ENCODE data around the gene ARHGEF7.

DNA sequence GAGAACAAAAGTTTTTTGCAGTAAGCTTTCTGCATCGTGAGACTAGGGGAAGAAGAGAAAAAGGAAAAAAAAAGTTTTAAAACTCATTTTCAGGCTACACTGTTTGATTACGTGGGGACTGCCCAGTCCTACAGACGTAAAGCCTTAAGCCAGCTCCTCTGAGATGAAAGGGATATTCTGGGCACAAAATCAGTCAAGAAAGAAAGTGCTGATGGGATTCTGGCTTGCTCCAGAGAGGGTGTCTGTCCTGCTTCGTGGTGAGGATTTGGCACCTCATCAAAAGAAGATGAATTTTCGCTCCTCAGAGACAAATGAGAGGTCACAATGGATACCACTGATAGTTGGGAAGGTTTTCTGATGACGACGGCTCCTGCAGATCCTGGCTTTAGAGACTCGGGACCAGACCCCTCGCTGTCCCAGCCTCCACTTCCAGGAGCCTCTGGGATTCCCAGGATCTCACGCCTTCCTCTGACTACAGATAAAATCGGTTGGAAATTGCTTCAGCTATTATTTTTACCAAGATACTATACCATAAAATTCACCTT is 215.0 kb downstream of the ARHGEF7 start:
- TF ChIP-seq, protein P1, sequence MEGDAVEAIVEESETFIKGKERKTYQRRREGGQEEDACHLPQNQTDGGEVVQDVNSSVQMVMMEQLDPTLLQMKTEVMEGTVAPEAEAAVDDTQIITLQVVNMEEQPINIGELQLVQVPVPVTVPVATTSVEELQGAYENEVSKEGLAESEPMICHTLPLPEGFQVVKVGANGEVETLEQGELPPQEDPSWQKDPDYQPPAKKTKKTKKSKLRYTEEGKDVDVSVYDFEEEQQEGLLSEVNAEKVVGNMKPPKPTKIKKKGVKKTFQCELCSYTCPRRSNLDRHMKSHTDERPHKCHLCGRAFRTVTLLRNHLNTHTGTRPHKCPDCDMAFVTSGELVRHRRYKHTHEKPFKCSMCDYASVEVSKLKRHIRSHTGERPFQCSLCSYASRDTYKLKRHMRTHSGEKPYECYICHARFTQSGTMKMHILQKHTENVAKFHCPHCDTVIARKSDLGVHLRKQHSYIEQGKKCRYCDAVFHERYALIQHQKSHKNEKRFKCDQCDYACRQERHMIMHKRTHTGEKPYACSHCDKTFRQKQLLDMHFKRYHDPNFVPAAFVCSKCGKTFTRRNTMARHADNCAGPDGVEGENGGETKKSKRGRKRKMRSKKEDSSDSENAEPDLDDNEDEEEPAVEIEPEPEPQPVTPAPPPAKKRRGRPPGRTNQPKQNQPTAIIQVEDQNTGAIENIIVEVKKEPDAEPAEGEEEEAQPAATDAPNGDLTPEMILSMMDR (conservative IDR thresholded peaks at IDR 0.05; ENCODE audit: low read length): no peak
- no peak for TF ChIP-seq EZH2phosphoT487 (IDR thresholded peaks at IDR 0.05; ENCODE audit: borderline replicate concordance, low read depth, low read length)
